HK-2 (cell line): ENCODE measurements around the gene MTHFD1.

ENCODE experiments used
- DNase-seq: peaks from one replicate; pipeline ENCODE4 v3.0.0-alpha.2; 2018; ENCODE audit not compliant: unreplicated experiment

Gene MTHFD1

DNA sequence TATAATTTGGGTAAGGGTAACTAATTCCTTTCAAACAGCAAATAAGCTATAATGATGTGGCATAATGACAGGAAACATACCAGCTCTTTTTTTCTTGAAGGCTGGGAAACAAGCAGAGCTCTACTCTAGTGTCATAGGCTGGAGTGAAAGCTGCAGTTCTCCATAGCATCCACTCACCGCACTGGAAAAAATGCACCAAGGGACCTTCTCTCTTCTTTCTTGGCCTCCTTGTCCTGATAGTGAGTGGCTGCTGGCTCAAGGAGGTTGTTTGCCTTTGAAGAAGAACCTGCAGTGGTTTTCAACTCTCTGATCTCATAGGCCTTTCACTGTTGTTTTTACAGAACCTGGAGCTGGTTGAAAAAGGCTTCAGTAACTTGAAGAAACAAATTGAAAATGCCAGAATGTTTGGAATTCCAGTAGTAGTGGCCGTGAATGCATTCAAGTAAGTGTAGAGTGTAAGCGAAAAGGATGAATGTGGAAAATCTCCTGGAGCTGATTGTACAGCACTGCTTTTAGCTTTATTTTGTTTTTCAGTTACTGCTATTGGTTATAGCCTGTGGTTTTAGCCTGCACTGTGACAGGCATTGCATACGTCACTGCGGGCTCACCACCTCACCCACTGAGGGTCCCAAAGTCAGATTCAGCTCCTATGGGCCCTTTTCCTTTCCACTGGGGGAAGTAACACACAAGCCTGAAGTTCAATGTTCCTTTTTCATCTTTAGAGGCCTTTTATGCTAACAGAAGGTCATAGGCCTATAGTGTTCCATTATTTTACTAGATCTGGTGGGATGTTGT, 59.9 kb downstream of the MTHFD1 start:
- DNase-seq, result no peak

DNA sequence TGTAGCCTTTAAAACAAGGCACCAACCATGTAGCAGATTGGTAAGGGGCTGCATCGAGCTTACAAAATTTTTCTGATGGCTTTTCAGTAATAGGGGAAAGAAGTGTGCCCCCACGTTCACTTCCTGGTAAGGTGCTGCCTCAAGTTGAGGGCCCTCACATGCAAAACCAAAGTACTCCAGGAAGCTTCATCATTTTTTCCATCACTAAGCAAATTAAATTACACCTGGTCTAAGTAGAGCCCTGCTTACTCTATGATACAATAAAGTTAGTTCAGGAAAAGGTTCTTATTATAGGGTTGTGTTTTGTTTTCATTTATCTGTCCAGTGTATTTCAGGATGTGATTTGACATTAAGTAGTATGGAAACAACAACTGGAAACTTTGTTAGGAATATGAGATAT, 62.1 kb downstream of the MTHFD1 start:
- DNase-seq, result no peak

DNA sequence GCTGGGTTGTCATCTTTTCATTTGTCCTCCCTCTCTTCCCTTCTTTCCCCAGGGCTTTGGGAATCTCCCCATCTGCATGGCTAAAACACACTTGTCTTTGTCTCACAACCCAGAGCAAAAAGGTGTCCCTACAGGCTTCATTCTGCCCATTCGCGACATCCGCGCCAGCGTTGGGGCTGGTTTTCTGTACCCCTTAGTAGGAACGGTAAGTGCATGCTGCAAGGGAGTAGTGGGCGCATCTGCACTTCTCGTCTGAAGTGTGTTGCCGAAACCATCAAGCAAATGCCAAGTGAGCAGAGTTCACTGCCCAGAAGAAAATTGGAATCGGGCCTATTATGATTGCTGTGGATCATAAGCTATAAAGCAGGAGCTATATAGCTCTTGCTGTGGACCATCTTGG, 66.5 kb downstream of the MTHFD1 start:
- no peak for DNase-seq

DNA sequence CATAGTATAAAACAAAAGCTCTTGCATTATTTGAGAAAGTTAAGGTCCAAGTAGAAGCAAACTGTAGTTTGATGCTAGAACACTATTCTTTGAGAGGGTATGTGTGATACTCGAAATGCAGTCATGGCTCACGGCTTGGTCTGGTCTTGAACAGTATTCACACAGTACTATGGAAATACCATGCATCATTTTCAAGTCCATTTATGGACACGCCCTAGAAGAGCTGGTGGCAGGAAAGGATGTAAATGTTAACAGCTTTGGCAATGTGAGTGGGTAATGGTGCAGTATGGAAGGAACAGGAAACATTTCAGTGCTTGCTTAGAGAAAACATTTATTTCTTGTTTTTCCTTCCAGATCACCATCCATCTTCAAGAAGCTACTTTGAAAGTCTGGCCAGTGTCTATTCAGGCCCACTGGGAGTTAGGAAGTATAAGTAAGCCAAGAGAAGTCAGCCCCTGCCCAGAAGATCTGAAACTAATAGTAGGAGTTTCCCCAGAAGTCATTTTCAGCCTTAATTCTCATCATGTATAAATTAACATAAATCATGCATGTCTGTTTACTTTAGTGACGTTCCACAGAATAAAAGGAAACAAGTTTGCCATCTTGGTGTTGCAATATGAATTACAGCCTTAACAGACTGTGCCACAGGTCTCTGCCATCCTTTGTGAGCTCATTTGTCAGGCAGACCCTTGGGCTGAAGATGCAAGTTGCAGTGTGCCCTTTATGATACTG, 71.4 kb downstream of the MTHFD1 start:
- no peak for DNase-seq

DNA sequence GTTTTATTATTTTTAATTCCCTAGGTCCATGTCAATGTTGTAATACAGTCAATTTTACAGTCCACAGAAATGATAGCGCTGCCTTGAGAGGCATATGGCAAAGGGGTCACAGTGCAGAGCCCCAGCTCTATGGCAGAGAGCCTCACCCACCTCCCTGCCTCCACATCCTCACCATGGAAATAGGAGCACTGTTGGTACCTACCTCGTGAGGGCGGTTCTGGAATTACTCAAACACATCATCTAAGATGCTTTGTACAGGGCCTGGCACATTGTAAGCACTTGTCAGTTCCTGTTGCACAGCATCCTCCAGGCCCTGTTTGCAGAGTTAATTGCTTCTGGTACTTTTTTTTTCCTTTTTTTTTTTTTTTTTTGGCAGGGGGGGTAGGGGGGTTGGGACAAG, 73.1 kb downstream of the MTHFD1 start:
- DNase-seq, result no peak

DNA sequence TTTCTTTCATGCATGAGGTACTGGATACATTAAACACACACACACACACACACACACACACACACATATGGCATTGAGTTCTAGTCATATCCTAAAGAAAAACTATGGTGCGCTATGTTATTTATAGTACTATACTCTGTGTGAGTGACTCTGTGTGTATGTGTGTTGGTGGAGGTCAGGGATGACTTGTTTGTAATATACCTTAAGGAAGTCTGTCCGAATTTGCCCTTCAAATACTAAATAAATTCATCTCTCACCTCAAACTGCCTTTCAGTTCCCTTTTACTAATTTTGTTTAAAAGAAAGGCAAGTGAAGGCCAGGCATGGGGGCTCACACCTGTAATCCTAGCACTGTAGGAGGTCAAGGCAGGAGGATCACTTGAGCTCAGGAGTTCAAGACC, 75.0 kb downstream of the MTHFD1 start:
- DNase-seq, result no peak

DNA sequence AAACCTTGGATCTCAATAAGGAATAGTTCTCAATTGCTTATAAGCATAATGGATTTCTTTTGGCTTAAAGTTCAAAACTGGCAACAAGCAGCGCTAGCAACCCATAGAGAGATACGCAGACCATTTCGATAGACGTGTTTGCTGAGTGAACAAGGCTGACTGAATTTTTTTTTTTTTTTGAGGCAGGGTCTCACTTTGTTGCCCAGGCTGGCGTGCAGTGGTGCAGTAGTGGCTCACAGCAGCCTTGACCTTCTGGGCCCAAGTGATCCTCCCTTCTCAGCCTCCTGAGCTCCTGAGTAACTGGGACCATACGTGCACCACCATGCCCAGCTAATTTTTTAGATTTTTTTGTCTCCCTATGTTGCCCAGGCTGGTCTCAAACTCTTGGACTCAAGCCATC, 75.7 kb downstream of the MTHFD1 start:
- no peak for DNase-seq

DNA sequence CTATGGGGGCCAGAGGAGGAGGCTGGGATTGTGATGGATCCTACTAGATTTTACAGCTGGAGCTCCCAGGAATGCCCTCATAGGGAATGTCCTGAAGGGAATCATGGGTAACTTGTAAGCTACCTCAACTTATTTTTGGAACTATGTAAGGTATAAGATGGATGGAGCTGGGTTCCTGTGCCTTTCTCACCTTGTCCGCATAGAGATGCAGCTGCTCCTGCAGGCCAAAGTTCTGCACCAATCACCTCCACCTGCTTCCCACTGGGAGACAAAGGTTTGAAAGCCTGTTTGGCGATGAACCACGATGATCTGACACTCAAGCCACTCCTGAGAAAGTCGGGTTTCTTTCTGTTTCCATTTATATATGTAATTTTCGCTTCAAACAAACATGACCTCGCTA, 76.5 kb downstream of the MTHFD1 start:
- DNase-seq, result no peak

DNA sequence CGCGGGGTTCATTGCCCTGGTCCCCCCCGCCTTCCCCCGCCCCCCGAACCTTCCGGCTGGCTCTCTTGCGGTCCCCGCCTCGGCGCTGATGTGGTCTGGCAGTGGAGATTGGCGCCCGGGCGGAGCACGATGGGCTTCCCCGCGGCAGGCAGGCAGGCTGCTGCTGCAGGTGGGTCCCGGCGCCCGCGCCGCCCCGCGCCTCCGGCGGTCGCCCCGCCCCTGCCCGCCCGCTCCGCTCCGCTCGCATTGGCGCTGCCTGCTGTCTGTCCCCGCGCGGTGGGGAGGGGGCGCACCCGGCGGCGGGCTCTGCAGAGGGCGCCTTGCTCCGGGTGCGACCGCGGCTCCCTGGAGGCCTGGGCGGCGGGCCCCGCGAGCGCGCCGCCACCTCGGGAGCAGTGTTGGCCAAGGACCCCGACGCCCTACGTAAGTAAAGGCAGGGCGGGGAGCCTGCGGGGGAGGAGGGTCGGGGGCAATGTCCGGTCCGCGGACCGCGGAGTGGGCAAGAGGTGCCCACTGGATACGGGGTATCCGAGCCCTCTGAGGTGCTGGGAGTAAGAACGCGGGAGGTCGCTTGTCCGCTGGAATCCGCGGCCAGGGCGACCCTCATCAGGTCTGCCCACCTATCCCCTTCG, 77.2 kb downstream of the MTHFD1 start, which contains the start of gene AKAP5:
Gene AKAP5 (plus strand): TSS at position 309 of the 632 bp plus-strand sequence. CDS start 2,896 bp downstream, outside the sequence.
- DNase-seq, result peak; percentile 44

DNA sequence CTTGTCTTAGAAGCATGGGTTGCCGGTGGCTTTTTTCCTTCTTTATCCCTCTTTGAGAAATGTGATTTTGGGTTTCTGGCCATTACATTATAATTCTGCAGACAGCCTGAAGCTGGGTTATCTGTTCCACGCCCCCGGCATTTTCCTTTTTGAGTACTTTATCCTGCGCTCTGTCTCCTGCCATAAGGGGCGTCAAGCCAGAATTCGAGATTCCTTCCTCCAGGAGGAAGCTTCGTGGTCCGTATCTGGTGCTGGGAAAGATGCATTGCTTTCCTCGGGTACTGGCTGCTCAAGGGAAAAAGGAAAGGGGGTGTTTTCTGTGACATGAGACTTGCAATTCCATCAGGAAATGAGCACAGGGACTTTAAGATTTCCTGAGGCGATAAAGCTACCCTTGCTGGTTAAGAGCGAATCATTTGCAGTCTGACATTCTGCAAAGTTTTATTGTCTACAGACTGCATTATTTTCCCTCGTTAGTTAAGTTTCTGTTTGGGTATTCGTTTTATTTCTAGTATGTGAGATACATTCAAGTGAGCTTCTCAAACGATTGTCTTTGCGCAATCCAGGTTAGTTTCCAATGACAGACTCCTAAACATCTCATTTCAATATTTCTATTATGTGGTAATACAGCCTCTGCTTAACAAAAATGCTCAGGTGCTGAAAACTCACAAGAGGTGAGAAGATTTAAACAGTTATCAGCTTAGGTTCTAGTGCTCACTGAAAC, 77.8 kb downstream of the MTHFD1 start:
- no peak for DNase-seq

DNA sequence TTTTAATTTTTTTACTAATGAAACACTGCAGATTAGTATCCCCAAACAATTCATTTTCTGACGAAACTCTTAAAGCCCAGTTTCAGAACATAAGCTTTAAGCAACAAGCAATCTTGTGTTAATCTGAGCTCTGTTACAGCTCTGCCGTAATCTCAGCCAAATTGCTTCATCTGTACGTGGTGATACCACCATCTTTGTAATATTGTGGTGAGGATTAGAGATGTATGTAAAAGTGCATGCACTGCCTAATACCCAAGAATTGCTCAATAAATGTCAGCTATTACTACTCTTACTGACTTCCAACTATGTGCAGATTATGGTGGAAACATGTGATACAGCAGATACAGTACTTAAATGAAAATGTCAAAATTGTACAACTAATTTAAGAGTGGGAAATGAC, 78.9 kb downstream of the MTHFD1 start:
- DNase-seq, result no peak

DNA sequence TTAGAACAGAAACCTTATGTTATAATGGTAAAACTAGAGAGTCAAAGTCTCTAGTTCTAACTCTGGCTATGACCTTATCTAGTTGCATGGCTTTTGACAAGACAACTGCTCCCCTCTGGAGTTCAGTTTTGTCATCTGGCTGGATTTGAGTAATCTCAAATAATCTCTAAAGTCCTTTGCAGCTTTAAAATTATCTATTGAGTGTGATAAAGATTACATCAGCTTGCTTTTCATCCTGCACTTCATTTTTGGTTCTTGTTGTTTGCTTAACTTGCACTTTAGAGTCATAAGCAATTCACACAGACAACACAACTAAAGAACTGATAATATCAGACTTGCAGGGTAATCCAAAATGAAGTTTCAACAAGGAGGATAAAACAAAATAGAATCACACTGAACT, 79.4 kb downstream of the MTHFD1 start:
- DNase-seq, result no peak

DNA sequence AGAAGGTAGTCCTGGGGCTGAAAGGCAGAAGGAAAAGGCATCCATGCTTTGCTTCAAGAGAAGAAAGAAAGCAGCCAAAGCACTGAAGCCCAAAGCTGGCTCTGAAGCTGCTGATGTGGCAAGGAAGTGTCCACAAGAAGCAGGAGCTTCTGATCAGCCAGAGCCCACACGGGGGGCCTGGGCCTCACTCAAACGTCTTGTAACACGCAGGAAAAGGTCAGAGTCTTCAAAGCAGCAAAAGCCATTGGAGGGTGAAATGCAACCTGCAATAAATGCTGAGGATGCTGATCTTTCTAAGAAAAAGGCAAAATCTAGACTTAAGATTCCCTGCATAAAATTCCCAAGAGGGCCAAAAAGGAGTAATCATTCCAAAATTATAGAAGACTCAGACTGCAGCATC, 80.3 kb downstream of the MTHFD1 start:
- no peak for DNase-seq

DNA sequence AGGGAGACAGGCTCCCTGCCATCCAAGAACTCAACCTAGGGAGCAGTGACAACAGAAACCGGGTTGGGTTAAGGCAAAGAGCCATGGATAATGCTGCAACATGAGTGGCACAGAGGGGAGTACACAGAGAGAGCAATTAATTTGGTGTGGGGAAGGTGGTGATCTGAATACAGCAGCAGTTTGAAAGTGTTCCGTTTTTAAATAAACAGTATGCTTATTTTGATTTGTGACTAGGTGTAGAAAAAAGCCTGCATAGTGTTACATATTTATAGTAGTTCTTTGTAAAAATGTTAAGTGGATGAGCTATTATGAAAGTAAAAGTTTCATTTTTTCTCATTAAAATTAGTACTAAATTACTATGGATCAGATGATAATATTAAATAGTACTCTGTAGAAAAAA, 85.9 kb downstream of the MTHFD1 start:
- no peak for DNase-seq

DNA sequence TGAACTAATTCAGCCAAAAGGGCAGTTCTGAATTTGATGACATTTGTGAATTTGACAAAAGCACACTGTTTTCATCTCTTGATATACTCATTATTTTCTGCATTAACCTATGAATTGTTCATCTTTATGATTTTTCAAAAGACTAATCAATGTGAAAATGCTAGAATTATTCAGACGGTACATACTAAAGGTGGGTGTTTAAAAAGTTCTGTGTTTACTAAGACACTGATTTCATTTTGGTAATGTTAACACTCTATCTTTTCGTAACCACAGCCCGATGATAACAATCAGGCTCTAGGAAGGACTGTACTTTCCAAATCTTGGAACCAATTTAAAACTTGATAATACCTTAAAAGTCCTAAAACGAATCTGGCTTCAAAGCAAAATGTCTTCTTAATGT, 86.5 kb downstream of the MTHFD1 start:
- DNase-seq, result no peak

DNA sequence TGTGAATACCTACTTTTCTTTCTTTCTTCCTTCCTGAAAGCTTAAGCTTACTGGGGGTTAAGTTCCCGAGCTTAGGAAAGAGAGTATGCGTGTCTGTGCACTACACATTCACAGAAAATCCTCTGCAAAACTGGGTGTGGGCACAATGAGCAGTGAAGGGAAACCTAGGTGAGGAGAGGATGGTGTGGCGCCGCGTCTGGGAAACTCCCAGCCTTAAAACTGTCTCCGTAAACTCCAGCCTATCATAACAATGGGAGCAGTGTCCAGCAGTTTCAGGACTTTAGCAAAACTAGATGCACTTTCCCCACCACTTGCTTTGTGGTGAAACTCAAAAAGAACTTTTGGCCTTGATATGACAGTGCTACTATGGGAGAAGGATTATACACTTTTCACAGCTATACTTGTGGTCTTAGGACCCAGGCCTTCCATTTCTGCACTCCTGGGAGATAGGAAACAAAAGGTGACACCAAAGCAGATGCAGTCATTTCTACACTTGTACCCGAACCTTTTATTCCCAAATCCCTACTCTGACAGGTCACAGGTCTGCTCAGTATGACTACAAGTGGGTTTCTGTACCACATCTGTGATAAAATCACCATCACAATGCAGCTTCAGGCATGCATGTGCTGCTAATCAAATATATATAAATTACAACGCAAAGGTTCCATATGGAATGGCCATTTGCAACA, 87.6 kb downstream of the MTHFD1 start:
- DNase-seq, result no peak

DNA sequence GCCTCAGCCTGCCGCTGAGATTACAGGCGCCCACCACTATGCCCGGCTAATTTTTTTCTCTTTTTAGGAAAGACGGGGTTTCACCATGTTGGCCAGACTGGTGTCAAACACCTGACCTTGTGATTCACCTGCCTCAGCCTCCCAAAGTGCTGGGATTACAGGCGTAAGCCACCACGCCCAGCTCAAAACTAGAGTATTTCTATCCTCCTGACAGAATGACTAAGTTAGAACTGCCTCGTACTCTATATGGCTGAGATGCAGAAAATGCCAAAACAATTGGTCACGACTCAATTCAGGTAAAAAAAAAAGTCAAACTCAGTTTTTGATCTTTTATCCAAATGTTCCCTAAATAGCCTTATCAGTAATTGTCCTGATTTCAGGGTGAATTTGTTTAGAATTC, 88.3 kb downstream of the MTHFD1 start:
- no peak for DNase-seq

DNA sequence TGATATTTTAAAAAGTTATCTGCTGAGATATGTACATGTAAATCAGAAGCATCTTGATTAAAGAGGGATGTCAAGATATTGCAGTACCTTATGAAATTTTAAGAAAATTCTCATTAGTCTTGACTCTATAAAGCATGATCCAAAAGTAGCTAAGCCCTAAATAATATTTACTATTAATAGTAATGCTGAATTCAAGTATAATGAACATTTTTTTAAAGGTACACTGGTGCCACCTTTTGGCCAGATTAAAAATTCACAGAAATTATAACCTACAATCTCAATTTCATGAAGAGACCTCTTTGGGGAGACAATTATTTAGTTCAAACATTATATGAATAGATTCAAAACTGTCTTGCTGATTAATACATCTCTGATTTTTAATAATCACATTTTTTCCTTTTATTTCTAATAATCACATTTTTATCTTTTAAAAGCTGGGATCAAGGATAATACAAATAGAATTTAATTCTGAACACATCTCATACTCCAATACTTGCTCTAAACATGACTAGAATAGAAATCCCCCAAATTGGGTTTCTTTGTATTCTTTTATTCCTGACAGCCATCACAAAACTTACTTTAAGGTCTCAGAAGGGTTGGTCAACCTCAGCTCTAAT, 90.6 kb downstream of the MTHFD1 start:
- DNase-seq, result no peak

DNA sequence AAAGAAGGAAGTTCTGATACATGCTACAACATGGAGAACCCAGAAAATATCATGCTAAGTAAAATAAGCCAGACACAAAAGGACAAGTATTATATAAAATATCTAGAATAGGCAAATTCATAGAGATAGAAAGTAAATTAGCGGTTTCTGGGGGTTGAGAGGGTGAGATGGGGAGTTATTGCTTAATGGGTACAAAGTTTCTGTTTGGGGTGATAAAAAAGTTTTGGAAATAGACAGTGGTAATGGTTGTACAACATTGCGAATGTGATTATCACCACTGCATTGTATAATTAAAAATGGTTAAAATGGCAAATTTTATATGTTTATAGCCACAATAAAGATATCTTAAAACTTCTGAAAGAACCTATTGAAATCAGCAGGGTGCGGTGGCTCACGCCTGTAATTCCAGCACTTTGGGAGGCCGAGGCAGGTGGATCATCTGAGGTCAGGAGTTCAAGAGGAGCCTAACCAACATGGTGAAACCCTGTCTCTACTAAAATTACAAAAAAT, 100.5 kb downstream of the MTHFD1 start:
- DNase-seq, result no peak

DNA sequence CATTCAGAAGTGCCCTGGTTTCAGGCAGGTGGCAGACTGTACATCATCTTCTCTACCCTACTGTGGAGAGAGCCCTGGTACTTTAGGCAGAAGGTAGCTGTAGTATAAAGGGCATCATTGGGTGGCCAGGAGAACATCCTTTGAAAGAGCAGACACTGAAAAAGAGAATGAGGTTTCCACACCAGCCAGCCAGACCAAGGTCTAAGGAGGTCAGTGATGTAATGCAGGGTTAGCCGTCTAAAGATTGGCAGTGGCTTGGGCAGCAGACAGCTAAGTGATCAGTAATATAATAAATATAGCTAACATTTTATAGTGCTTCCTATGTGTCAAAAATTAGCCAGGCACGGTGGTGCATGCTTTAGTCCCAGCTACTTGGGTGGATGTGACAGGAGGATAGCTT, 103.5 kb downstream of the MTHFD1 start:
- DNase-seq, result no peak

DNA sequence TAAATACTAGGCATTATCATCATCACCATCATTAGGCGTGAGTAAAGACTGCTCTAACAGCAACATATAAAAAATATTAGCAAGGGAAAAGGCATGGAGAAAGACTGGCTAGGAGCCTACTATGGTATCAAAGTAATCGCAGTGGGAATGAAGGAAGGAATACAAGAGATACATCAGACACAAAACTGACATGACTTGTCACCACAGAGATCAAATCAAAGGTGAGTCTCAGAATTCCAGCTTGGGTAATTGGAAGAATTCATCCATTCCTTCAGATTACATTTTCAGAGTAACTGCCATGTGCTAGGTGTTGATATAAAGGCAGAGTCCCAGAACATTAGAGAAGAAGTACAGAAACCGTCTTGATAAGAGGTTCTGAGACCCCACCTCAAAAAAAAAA, 105.3 kb downstream of the MTHFD1 start:
- DNase-seq, result no peak
